IMR-90 (cell line): ENCODE results near the gene TRIM17. TPM values are rescaled to one million over a fixed set of nuclear protein-coding genes. Genes with fewer than 3 reads are reported as not detected.

Experiments used
- ATAC-seq: fragments of 200-7000 bp; cut with Tn5 transposase; 2 replicates; pipeline ENCODE4 v1.9.1; 2020; ENCODE audit warnings: low read depth, mild to moderate bottlenecking, moderate library complexity
- BruUV-seq: library from RNA; stranded (reverse); fragments of 400-500 nt; replicated peaks from 2 replicates; lab custom pipeline; 2021; lab: Mats Ljungman, UMichigan
- CTCF ChIA-PET: fragments of 300-600 bp; formaldehyde crosslinking; extraction: SDS; loops from one replicate; lab custom pipeline; 2021; ENCODE audit warnings: antibody characterized with exemption; lab: Yijun Ruan, JAX
- POLR2A ChIA-PET: fragments of 300-600 bp; sonication (Branson Sonifier 250); formaldehyde crosslinking; loops from one replicate; lab custom pipeline; 2022; ENCODE audit warnings: antibody characterized with exemption; ENCODE audit not compliant: unreplicated experiment; lab: Charles Lee
- DNase-seq: peaks from one replicate; pipeline ENCODE4 v3.0.0; 2013
- H2AFZ ChIP-seq: replicated peaks from 2 replicates; pipeline ENCODE3; 2013; ENCODE audit warnings: low read length, mild to moderate bottlenecking; ENCODE audit not compliant: poor library complexity
- H2AK5ac ChIP-seq: 2 replicates; pipeline ENCODE4 v1.6.1; 2013; ENCODE audit warnings: low read depth, low read length, inconsistent platforms
- H2AK9ac ChIP-seq: replicated peaks from 2 replicates; pipeline ENCODE3; 2013; ENCODE audit warnings: mild to moderate bottlenecking, low read depth, low read length, moderate library complexity; ENCODE audit not compliant: poor library complexity
- H2BK120ac ChIP-seq: 2 replicates; pipeline ENCODE4 v1.6.1; 2013; ENCODE audit warnings: low read depth, low read length, inconsistent platforms
- H2BK15ac ChIP-seq: 3 replicates; pipeline ENCODE4 v1.6.1; 2013; ENCODE audit warnings: low read depth, low read length, inconsistent platforms
- H2BK20ac ChIP-seq: 2 replicates; pipeline ENCODE4 v1.6.1; 2013; ENCODE audit warnings: low read depth, mild to moderate bottlenecking, inconsistent platforms, low read length, moderate library complexity
- H2BK5ac ChIP-seq: 2 replicates; pipeline ENCODE4 v1.6.1; 2013; ENCODE audit warnings: mild to moderate bottlenecking, low read depth, low read length, inconsistent platforms; ENCODE audit not compliant: poor library complexity, severe bottlenecking
- H3K14ac ChIP-seq: replicated peaks from 2 replicates; pipeline ENCODE4 v1.6.1; 2013; ENCODE audit warnings: low read depth, low read length, inconsistent platforms
- H3K18ac ChIP-seq: 2 replicates; pipeline ENCODE4 v1.6.1; 2013; ENCODE audit warnings: low read depth, low read length, control low read depth
- H3K23ac ChIP-seq: 2 replicates; pipeline ENCODE4 v1.6.1; 2013; ENCODE audit warnings: low read depth, low read length, inconsistent platforms
- H3K27ac ChIP-seq: 2 replicates; pipeline ENCODE4 v1.5.1; 2013; ENCODE audit warnings: mild to moderate bottlenecking, control low read depth, low read length; ENCODE audit not compliant: insufficient read depth
- H3K27me3 ChIP-seq: 2 replicates; pipeline ENCODE4 v1.6.1; 2013; ENCODE audit warnings: low read length; ENCODE audit not compliant: control insufficient read depth, insufficient read depth
- H3K36me3 ChIP-seq: 2 replicates; pipeline ENCODE4 v1.6.1; 2013; ENCODE audit warnings: low read length, mixed read lengths; ENCODE audit not compliant: control insufficient read depth, insufficient read depth
- H3K4ac ChIP-seq: 2 replicates; pipeline ENCODE4 v1.6.1; 2013; ENCODE audit warnings: low read depth, low read length, inconsistent platforms
- H3K4me1 ChIP-seq: 2 replicates; pipeline ENCODE4 v1.6.1; 2013; ENCODE audit warnings: low read length, mixed read lengths; ENCODE audit not compliant: control insufficient read depth, insufficient read depth
- H3K4me2 ChIP-seq: 2 replicates; pipeline ENCODE4 v1.6.1; 2013; ENCODE audit warnings: low read depth, mild to moderate bottlenecking, control low read depth, low read length, moderate library complexity
- H3K4me3 ChIP-seq: 2 replicates; pipeline ENCODE4 v1.5.1; 2013; ENCODE audit warnings: low read depth, mild to moderate bottlenecking, control low read depth, low read length, moderate library complexity; ENCODE audit not compliant: insufficient read depth
- H3K56ac ChIP-seq: 2 replicates; pipeline ENCODE4 v1.6.1; 2013; ENCODE audit warnings: low read length, inconsistent platforms; ENCODE audit not compliant: insufficient read depth; ENCODE audit errors: extremely low read depth
- H3K79me1 ChIP-seq, 2 experiments: 2 replicates each; pipeline ENCODE4 v1.6.1; 2013; ENCODE audit warnings: low read length in 2 of 2, inconsistent platforms in 1 of 2, low read depth in 1 of 2
- H3K9ac ChIP-seq: 2 replicates; pipeline ENCODE4 v1.6.1; 2013; ENCODE audit warnings: low read depth, low read length, control low read depth
- H3K9me1 ChIP-seq: 2 replicates; pipeline ENCODE4 v1.6.1; 2013; ENCODE audit warnings: low read length, inconsistent platforms; ENCODE audit not compliant: insufficient read depth
- H3K9me3 ChIP-seq: 2 replicates; pipeline ENCODE4 v1.6.1; 2013; ENCODE audit warnings: low read length; ENCODE audit not compliant: control insufficient read depth, insufficient read depth
- H4K20me1 ChIP-seq: 2 replicates; pipeline ENCODE4 v1.6.1; 2013; ENCODE audit warnings: low read length, inconsistent platforms; ENCODE audit not compliant: insufficient read depth
- H4K5ac ChIP-seq: 2 replicates; pipeline ENCODE4 v1.6.1; 2013; ENCODE audit warnings: mild to moderate bottlenecking, low read depth, low read length, control low read depth
- H4K8ac ChIP-seq, 2 experiments: 2 replicates each; pipeline ENCODE4 v1.6.1; 2013; ENCODE audit warnings: low read depth in 2 of 2, low read length in 2 of 2, control low read depth in 1 of 2, inconsistent platforms in 1 of 2
- H4K91ac ChIP-seq: 2 replicates; pipeline ENCODE4 v1.6.1; 2013; ENCODE audit warnings: low read depth, low read length, inconsistent platforms; ENCODE audit not compliant: insufficient read depth
- MAFK ChIP-seq: IDR thresholded peaks from 2 replicates; pipeline ENCODE4 v1.6.1; 2012; ENCODE audit warnings: low read depth, low read length, improper control_type of control experiment
- MXI1 ChIP-seq: IDR thresholded peaks from 2 replicates; pipeline ENCODE4 v1.6.1; 2012; ENCODE audit warnings: low read depth, mild to moderate bottlenecking, low read length, moderate library complexity, borderline replicate concordance
- RCOR1 ChIP-seq: IDR thresholded peaks from 2 replicates; pipeline ENCODE4 v1.6.1; 2012; ENCODE audit warnings: mild to moderate bottlenecking, low read length, improper control_type of control experiment; ENCODE audit not compliant: insufficient replicate concordance
- WGBS, 2 experiments: methylation state at CpG; one replicate each; pipeline versions ENCODE4 v1.1.5 to v1.1.7; 2013; ENCODE audit warnings: missing lambda C conversion rate in 2 of 2; ENCODE audit not compliant: insufficient read length in 1 of 2; ENCODE audit errors: extremely low coverage in 2 of 2; 5-methylcytosine and 5-hydroxymethylcytosine counted together
- dilution Hi-C: fragments of 300-500 bp; cut with HindIII; formaldehyde crosslinking; loops from one replicate; pipeline ENCODE4 v1.14.3; 2018; ENCODE audit warnings: low sequenced_read_pairs; ENCODE audit not compliant: unreplicated experiment
- in situ Hi-C: fragments of 300-500 bp; cut with MboI; formaldehyde crosslinking; loops from 3 replicates; pipeline ENCODE4 v1.14.3; 2019; ENCODE audit warnings: low sequenced_read_pairs, inconsistent platforms, mixed read lengths
- intact Hi-C: fragments of 100-400 bp; cut with micrococcal nuclease; formaldehyde crosslinking; loops from 2 replicates; pipeline ENCODE4 v1.10.0; 2022
- polyA plus RNA-seq, 3 experiments: library from polyadenylated mRNA; depleted of rRNA; stranded (reverse); fragments of >200 nt; gene quantifications; 2 replicates each; pipeline ENCODE4 v1.2.3, GENCODE V29; 2012; ENCODE audit warnings: low replicate concordance in 1 of 3
- total RNA-seq: library from RNA; depleted of rRNA; stranded (reverse); fragments of >200 nt; gene quantifications from 2 replicates; pipeline ENCODE4 v1.2.3, GENCODE V29; 2012

TRIM17 gene
- total and polyA plus RNA-seq, 2 of the 4 experiments (the other 2 are of a cell fraction) = 0.39 TPM; not detected in 1

- no peak overlapping the region for H3K4ac ChIP-seq
- no peak overlapping the region for H3K27ac ChIP-seq
- H2AK9ac ChIP-seq = no peak overlapping the region
- BruUV-seq = no TSS peak
- H2AFZ ChIP-seq = no peak overlapping the region
- in situ Hi-C loops (no loop called here), intact Hi-C loops (no loop called here), dilution Hi-C loops (no loop called here)
- H2BK15ac ChIP-seq = no peak overlapping the region
- H3K36me3 ChIP-seq = no peaks in the 10 kb centered on the region
- no peak overlapping the region for H4K5ac ChIP-seq
- H3K79me1 ChIP-seq = no peaks in the 10 kb centered on the region
- CTCF ChIA-PET = no interaction called here
- POLR2A ChIA-PET = no interaction called here
- no peak overlapping the region for H4K8ac ChIP-seq
- no peak overlapping the region for H4K91ac ChIP-seq
- no peaks in the 10 kb centered on the region for H3K4me1 ChIP-seq
- DNase-seq (no peak), ATAC-seq (no peak)
- no peak overlapping the region for H3K14ac ChIP-seq
- H3K27me3 ChIP-seq = peaks cover 40% of the 10 kb centered on the region
- no peak overlapping the region for H3K18ac ChIP-seq
- H4K20me1 ChIP-seq = no peaks in the 10 kb centered on the region
- TF ChIP-seq MAFK = no peak
- no peak for TF ChIP-seq MXI1
- TF ChIP-seq RCOR1 = no peak
- no peak overlapping the region for H3K4me3 ChIP-seq
- H3K56ac ChIP-seq = no peak overlapping the region
- no peaks in the 10 kb centered on the region; the same call in 1 of the 2 replicates for H3K9me1 ChIP-seq
- H2BK20ac ChIP-seq = no peak overlapping the region
- WGBS, 2 experiments = no CpG with 5 or more reads among the region's 1 CpG
- H2AK5ac ChIP-seq = no peak overlapping the region
- no peak overlapping the region for H3K9ac ChIP-seq
- no peak overlapping the region for H3K23ac ChIP-seq
- no peaks in the 10 kb centered on the region; the same call in 1 of the 2 replicates for H3K9me3 ChIP-seq
- H2BK5ac ChIP-seq = no peak overlapping the region
- H2BK120ac ChIP-seq = no peak overlapping the region
- no peak overlapping the region for H3K4me2 ChIP-seq
Observed at GRCh38 chr1:228438266-228438665, 21.6 kb upstream of the TRIM17 start.
